Measurements from ENCODE around the gene PPP1R2B. TPM values are rescaled to one million over a fixed set of nuclear protein-coding genes. Genes with fewer than 3 reads are reported as not detected.

Gene PPP1R2B
- total RNA-seq, 1 experiment from 2014 or later = not detected

DNA sequence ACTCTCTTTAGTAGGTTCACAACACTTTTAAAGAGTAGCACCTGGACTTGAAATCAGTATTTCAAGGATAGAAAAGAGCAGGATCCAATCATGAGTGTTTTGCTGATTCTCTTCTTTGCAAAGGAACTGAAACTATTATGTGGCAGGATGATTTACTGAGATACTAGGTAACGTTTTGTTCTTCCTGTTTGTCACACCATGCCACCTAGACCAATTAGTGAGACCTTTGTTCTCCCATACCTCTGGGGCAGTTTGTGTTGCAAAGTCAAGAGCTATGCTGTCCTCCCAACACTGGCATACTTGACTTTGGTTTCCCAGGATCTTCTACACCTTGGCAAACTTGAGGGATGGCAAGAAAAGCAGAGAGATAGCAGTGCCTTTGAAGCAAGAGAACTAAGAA, 43.4 kb downstream of the PPP1R2B start:
- H3K27ac Mint-ChIP-seq = no peak overlapping the region
- no peaks in the 10 kb centered on the region for H3K36me3 Mint-ChIP-seq
- peaks cover 14% of the 10 kb centered on the region for H3K4me1 Mint-ChIP-seq
- H3K27me3 Mint-ChIP-seq (ENCODE audit: low read depth) = no peaks in the 10 kb centered on the region; the same call in 1 of the 2 replicates
- no peaks in the 10 kb centered on the region for H3K9me3 Mint-ChIP-seq
- TF ChIP-seq, protein P1, sequence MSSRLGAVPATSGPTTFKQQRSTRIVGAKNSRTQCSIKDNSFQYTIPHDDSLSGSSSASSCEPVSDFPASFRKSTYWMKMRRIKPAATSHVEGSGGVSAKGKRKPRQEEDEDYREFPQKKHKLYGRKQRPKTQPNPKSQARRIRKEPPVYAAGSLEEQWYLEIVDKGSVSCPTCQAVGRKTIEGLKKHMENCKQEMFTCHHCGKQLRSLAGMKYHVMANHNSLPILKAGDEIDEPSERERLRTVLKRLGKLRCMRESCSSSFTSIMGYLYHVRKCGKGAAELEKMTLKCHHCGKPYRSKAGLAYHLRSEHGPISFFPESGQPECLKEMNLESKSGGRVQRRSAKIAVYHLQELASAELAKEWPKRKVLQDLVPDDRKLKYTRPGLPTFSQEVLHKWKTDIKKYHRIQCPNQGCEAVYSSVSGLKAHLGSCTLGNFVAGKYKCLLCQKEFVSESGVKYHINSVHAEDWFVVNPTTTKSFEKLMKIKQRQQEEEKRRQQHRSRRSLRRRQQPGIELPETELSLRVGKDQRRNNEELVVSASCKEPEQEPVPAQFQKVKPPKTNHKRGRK (CRISPR knock-in tag; IDR thresholded peaks at IDR 0.05; ENCODE audit: borderline replicate concordance) = no peak
- TF ChIP-seq, protein P2, sequence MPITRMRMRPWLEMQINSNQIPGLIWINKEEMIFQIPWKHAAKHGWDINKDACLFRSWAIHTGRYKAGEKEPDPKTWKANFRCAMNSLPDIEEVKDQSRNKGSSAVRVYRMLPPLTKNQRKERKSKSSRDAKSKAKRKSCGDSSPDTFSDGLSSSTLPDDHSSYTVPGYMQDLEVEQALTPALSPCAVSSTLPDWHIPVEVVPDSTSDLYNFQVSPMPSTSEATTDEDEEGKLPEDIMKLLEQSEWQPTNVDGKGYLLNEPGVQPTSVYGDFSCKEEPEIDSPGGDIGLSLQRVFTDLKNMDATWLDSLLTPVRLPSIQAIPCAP (CRISPR knock-in tag; IDR thresholded peaks at IDR 0.05) = no peak
- TF ChIP-seq, protein P3, sequence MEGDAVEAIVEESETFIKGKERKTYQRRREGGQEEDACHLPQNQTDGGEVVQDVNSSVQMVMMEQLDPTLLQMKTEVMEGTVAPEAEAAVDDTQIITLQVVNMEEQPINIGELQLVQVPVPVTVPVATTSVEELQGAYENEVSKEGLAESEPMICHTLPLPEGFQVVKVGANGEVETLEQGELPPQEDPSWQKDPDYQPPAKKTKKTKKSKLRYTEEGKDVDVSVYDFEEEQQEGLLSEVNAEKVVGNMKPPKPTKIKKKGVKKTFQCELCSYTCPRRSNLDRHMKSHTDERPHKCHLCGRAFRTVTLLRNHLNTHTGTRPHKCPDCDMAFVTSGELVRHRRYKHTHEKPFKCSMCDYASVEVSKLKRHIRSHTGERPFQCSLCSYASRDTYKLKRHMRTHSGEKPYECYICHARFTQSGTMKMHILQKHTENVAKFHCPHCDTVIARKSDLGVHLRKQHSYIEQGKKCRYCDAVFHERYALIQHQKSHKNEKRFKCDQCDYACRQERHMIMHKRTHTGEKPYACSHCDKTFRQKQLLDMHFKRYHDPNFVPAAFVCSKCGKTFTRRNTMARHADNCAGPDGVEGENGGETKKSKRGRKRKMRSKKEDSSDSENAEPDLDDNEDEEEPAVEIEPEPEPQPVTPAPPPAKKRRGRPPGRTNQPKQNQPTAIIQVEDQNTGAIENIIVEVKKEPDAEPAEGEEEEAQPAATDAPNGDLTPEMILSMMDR (IDR thresholded peaks at IDR 0.05) = no peak
- TF ChIP-seq, protein P4, sequence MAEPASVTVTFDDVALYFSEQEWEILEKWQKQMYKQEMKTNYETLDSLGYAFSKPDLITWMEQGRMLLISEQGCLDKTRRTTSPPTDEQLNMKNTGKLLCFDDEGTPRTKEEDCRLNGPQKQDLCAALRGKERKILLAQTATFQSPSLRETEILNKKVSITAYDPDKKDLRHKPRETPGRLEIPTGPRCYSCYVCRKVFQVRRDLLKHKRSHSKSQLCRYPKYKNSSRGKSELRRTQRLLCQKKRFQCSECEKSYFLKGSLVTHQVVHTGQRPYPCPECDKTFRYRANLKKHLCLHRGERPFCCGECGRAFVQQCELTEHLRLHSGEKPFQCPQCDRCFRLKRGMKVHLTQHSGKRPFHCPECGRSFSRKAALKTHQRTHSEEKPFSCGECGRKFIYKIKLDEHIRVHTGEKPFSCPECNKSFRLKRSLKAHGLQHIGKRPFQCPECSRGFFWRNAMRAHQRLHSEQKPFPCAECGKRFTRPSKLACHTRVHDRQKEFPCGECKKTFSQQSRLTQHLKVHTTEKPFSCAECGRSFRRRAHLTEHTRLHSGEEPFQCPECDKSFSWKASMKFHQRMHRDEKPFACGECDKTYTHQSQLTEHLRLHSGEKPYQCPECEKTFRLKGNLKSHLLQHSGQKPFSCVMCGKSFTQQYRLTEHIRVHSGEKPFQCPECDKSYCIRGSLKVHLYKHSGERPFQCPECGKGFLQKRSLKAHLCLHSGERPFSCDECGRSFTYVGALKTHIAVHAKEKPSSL (CRISPR knock-in tag; conservative IDR thresholded peaks at IDR 0.05) = no peak
- ChIA-PET CTCF (interaction anchor here (0.7 to 1.0 kb wide), 3 partner anchors 11 to 738 kb away, joined by 4 to 5 read pairs (median 5); no protein-coding TSS in a partner anchor), POLR2A (no interaction called here)
- no peak for DNase-seq (ENCODE audit: low spot score)
- H3K4me3 Mint-ChIP-seq = no peak overlapping the region
- ATAC-seq = no peak

DNA sequence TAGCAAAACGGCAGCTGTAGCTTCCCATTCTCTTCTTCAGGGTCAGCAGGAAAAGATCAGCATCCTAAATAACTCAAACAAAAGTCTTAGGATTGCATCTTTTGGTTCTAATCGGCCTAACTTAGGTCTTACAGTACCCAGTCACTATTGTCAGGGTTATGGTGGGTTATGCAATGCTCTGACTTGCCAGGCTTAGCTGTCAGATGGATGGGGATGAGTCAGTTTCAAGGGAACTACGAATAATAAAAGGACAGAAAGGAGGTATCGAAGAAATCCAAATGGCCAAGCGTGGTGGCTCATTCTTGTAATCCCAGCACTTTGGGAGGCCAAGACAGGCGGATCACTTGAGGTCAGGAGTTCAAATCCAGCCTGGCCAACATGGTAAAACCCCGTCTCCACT, 46.5 kb downstream of the PPP1R2B start:
- ATAC-seq = no peak
- TF ChIP-seq ZNF671 (CRISPR knock-in tag; IDR thresholded peaks at IDR 0.05) = no peak
- TF ChIP-seq NFE2L1 (CRISPR knock-in tag; IDR thresholded peaks at IDR 0.05) = 0 out of 2 replicates have a peak, but pooled peaks have one; percentile 20
- DNase-seq (ENCODE audit: low spot score) = no peak
- Mint-ChIP-seq H3K4me3 (no peak overlapping the region), H3K9me3 (no peaks in the 10 kb centered on the region), H3K27me3 (ENCODE audit: low read depth) (no peaks in the 10 kb centered on the region; the same call in 1 of the 2 replicates), H3K36me3 (no peaks in the 10 kb centered on the region), H3K27ac (no peak overlapping the region), H3K4me1 (peaks cover 14% of the 10 kb centered on the region)
- ChIA-PET POLR2A (no interaction called here), CTCF (no interaction called here)

Other genes with a start within 250 kb of the PPP1R2B start
- gene TIMD4, start 112.9 kb downstream of the PPP1R2B start, total RNA-seq (2021) = 0.13 TPM in 1 of 3 replicates, not detected in the others
- not detected in 3 replicates for gene HAVCR1, start 208.8 kb downstream of the PPP1R2B start, total RNA-seq (2021)